Testis (tissue), 2 donors: Measurements from ENCODE around the gene LEO1.

Experiments
- POLR2A ChIP-seq: fragments of 450-650 bp; IDR thresholded peaks from one replicate; pipeline ENCODE4 v1.6.1; 2017; ENCODE audit warnings: antibody characterized with exemption, mild to moderate bottlenecking, moderate library complexity
- TF ChIP-seq, protein P1 (sequence below), 3 experiments: fragments of 450-650 bp in 2 of 3; fragments of 200-600 bp in 1 of 3; sonication (generic) in 1 of 3; IDR thresholded peaks; one replicate each; pipeline ENCODE4 v1.5.1; 2016 to 2019; ENCODE audit warnings: antibody characterized with exemption in 3 of 3, mild to moderate bottlenecking in 2 of 3, moderate library complexity in 1 of 3

DNA sequence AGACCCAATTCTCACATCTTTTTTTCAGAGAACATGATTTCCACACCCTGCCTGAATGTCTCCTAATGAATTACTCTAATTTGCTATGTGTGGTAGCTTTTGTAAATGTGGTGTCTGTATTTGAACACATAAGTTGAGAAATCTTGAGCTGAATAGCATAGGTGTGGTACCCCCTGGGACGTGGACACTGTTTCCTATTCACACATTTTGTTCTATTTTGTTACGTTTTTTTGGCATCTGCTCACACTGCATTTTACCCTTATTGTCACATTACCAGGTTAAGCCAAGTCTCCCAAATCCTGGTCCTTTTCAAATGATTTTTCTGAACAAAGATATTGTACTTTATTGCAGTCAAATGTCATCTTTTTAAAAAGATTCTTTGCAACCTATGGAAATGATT is 40.6 kb upstream of the LEO1 start:
- TF ChIP-seq, protein P1, sequence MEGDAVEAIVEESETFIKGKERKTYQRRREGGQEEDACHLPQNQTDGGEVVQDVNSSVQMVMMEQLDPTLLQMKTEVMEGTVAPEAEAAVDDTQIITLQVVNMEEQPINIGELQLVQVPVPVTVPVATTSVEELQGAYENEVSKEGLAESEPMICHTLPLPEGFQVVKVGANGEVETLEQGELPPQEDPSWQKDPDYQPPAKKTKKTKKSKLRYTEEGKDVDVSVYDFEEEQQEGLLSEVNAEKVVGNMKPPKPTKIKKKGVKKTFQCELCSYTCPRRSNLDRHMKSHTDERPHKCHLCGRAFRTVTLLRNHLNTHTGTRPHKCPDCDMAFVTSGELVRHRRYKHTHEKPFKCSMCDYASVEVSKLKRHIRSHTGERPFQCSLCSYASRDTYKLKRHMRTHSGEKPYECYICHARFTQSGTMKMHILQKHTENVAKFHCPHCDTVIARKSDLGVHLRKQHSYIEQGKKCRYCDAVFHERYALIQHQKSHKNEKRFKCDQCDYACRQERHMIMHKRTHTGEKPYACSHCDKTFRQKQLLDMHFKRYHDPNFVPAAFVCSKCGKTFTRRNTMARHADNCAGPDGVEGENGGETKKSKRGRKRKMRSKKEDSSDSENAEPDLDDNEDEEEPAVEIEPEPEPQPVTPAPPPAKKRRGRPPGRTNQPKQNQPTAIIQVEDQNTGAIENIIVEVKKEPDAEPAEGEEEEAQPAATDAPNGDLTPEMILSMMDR (IDR thresholded peaks at IDR 0.05): no peak
- TF ChIP-seq POLR2A: no peak
